ENCODE results near the gene KIF21B. TPM values are rescaled to one million over a fixed set of nuclear protein-coding genes. Genes with fewer than 3 reads are reported as not detected.

The KIF21B gene
- total RNA-seq, 1 experiment from 2014 or later = 0.66 TPM

GRCh38 chr1:200960948-200961340 lies 62.6 kb downstream of the KIF21B start:
- intact Hi-C loops (cut with micrococcal nuclease) = no loop called here
- Histone ChIP-seq H2AFZ (ENCODE audit: low read length) (no peak overlapping the region), H3K27ac (ENCODE audit: low read length) (no peak overlapping the region), H3K36me3 (ENCODE audit: low read depth, low read length) (no peaks in the 10 kb centered on the region), H3K4me3 (ENCODE audit: low read length) (no peak overlapping the region), H3K79me2 (ENCODE audit: low read length) (no peaks in the 10 kb centered on the region), H3K4me2 (ENCODE audit: low read length) (no peak overlapping the region), H3K9ac (ENCODE audit: low read length) (no peak overlapping the region), H3F3A (ENCODE audit: low read length, unreplicated experiment) (no peaks in the 10 kb centered on the region), H3K9me2 (replicated peaks; ENCODE audit: low read length) (no peaks in the 10 kb centered on the region), H4K20me1 (ENCODE audit: low read length) (no peaks in the 10 kb centered on the region), H3K4me1 (ENCODE audit: insufficient read depth, low read length) (no peaks in the 10 kb centered on the region), H3K9me3 (ENCODE audit: low read length) (no peaks in the 10 kb centered on the region), H3K27me3 (ENCODE audit: low read length) (0 out of 2 replicates have a peak, but pooled peaks cover 8% of the 10 kb centered on the region)
- CTCF ChIA-PET = no interaction called here
- ATAC-seq = no peak
- no TSS peak for BruUV-seq (replicated peaks)
- no peak for TF ChIP-seq EZH2 (IDR thresholded peaks at IDR 0.05; ENCODE audit: low read length, unreplicated experiment)
- no peak for TF ChIP-seq EZH2phosphoT487 (IDR thresholded peaks at IDR 0.05; ENCODE audit: borderline replicate concordance, low read length)
- no peak for TF ChIP-seq CTCF (conservative IDR thresholded peaks at IDR 0.05; ENCODE audit: low read depth, low read length)
- DNase-seq = no peak
- POLR2A ChIA-PET (ENCODE audit: unreplicated experiment) = no interaction called here

- Histone ChIP-seq H3K79me2 (ENCODE audit: low read length) (no peaks in the 10 kb centered on the region), H3K4me3 (ENCODE audit: low read length) (no peak overlapping the region), H4K20me1 (ENCODE audit: low read length) (no peaks in the 10 kb centered on the region), H3K9ac (ENCODE audit: low read length) (no peak overlapping the region), H3K27ac (ENCODE audit: low read length) (no peak overlapping the region), H3K4me1 (ENCODE audit: insufficient read depth, low read length) (no peaks in the 10 kb centered on the region), H3K9me2 (replicated peaks; ENCODE audit: low read length) (no peaks in the 10 kb centered on the region), H2AFZ (ENCODE audit: low read length) (no peak overlapping the region), H3K36me3 (ENCODE audit: low read depth, low read length) (no peaks in the 10 kb centered on the region), H3K9me3 (ENCODE audit: low read length) (no peaks in the 10 kb centered on the region), H3F3A (ENCODE audit: low read length, unreplicated experiment) (no peaks in the 10 kb centered on the region), H3K4me2 (ENCODE audit: low read length) (no peak overlapping the region), H3K27me3 (ENCODE audit: low read length) (0 out of 2 replicates have a peak, but pooled peaks cover 6% of the 10 kb centered on the region)
- ChIA-PET CTCF (interaction anchor here (0.7 kb wide), 1 partner anchor 20 kb away, joined by 3 read pairs; no protein-coding TSS in a partner anchor), POLR2A (ENCODE audit: unreplicated experiment) (no interaction called here)
- DNase-seq (no peak), ATAC-seq (no peak)
- TF ChIP-seq EZH2 (IDR thresholded peaks at IDR 0.05; ENCODE audit: low read length, unreplicated experiment) (no peak), CTCF (conservative IDR thresholded peaks at IDR 0.05; ENCODE audit: low read depth, low read length) (no peak), EZH2phosphoT487 (IDR thresholded peaks at IDR 0.05; ENCODE audit: borderline replicate concordance, low read length) (no peak)
- intact Hi-C loops (cut with micrococcal nuclease) = no loop called here
- no TSS peak for BruUV-seq (replicated peaks)
Observed at GRCh38 chr1:200960236-200960947, 63.1 kb downstream of the KIF21B start.

GRCh38 chr1:200959411-200959921 lies 64.0 kb downstream of the KIF21B start:
- POLR2A ChIA-PET (ENCODE audit: unreplicated experiment) = no interaction called here
- Histone ChIP-seq H2AFZ (ENCODE audit: low read length) (no peak overlapping the region), H3K9ac (ENCODE audit: low read length) (no peak overlapping the region), H3K9me2 (replicated peaks; ENCODE audit: low read length) (no peaks in the 10 kb centered on the region), H3F3A (ENCODE audit: low read length, unreplicated experiment) (no peaks in the 10 kb centered on the region), H3K4me3 (ENCODE audit: low read length) (no peak overlapping the region), H3K4me1 (ENCODE audit: insufficient read depth, low read length) (no peaks in the 10 kb centered on the region), H3K9me3 (ENCODE audit: low read length) (no peaks in the 10 kb centered on the region), H3K27ac (ENCODE audit: low read length) (no peak overlapping the region), H3K27me3 (ENCODE audit: low read length) (peaks cover 3% of the 10 kb centered on the region; the same call in 1 of the 2 replicates), H4K20me1 (ENCODE audit: low read length) (no peaks in the 10 kb centered on the region), H3K79me2 (ENCODE audit: low read length) (no peaks in the 10 kb centered on the region), H3K4me2 (ENCODE audit: low read length) (no peak overlapping the region), H3K36me3 (ENCODE audit: low read depth, low read length) (no peaks in the 10 kb centered on the region)
- TF ChIP-seq EZH2 (IDR thresholded peaks at IDR 0.05; ENCODE audit: low read length, unreplicated experiment) (no peak), EZH2phosphoT487 (IDR thresholded peaks at IDR 0.05; ENCODE audit: borderline replicate concordance, low read length) (no peak), CTCF (conservative IDR thresholded peaks at IDR 0.05; ENCODE audit: low read depth, low read length) (no peak)
- no TSS peak for BruUV-seq (replicated peaks)
- DNase-seq = no peak
- CTCF ChIA-PET = interaction anchor here (0.7 kb wide), 1 partner anchor 20 kb away, joined by 3 read pairs; no protein-coding TSS in a partner anchor
- intact Hi-C loops (cut with micrococcal nuclease) = no loop called here
- no peak for ATAC-seq

All from PC-3 (cell line).